ENCODE data around the gene HSD11B1L.

HSD11B1L gene

GRCh38 chr19:5680437-5681368 lies at the start of gene HSD11B1L, which contains the start of gene MICOS13:
Gene HSD11B1L, plus strand, starts transcription at chr19:5681027. Its CDS starts 3,806 bp downstream, at chr19:5684833.
Gene MICOS13, minus strand, starts transcription at chr19:5680516. Its CDS starts 30 bp downstream, at chr19:5680486.
- peak; percentile 99 for DNase-seq

GRCh38 chr19:5631567-5632240 lies 49.1 kb upstream of the HSD11B1L start:
- no peak for DNase-seq

GRCh38 chr19:5632241-5632612 lies 48.6 kb upstream of the HSD11B1L start:
- no peak for DNase-seq

- no peak for DNase-seq
Observed at GRCh38 chr19:5632657-5633056, 48.2 kb upstream of the HSD11B1L start.

- DNase-seq, result no peak
Observed at GRCh38 chr19:5635427-5635826, 45.4 kb upstream of the HSD11B1L start.

- no peak for DNase-seq
Observed at GRCh38 chr19:5637971-5638370, 42.9 kb upstream of the HSD11B1L start.

GRCh38 chr19:5641171-5641570 lies 39.7 kb upstream of the HSD11B1L start:
- DNase-seq, result no peak

- DNase-seq, result no peak
Observed at GRCh38 chr19:5642204-5642603, 38.6 kb upstream of the HSD11B1L start.

- DNase-seq, result no peak
Observed at GRCh38 chr19:5643060-5643459, 37.8 kb upstream of the HSD11B1L start.

GRCh38 chr19:5644037-5644436 lies 36.8 kb upstream of the HSD11B1L start:
- DNase-seq, result no peak

- no peak for DNase-seq
Observed at GRCh38 chr19:5645409-5645808, 35.4 kb upstream of the HSD11B1L start.

- no peak for DNase-seq
Observed at GRCh38 chr19:5646703-5647102, 34.1 kb upstream of the HSD11B1L start.

GRCh38 chr19:5648464-5648863 lies 32.4 kb upstream of the HSD11B1L start:
- no peak for DNase-seq

GRCh38 chr19:5651361-5651760 lies 29.5 kb upstream of the HSD11B1L start:
- DNase-seq, result no peak

- no peak for DNase-seq
Observed at GRCh38 chr19:5652261-5652660, 28.6 kb upstream of the HSD11B1L start.

GRCh38 chr19:5654931-5655330 lies 25.9 kb upstream of the HSD11B1L start:
- DNase-seq, result no peak

GRCh38 chr19:5655412-5655811 lies 25.4 kb upstream of the HSD11B1L start:
- DNase-seq, result no peak

GRCh38 chr19:5661483-5661882 lies 19.3 kb upstream of the HSD11B1L start:
- DNase-seq, result no peak

GRCh38 chr19:5663904-5664303 lies 16.9 kb upstream of the HSD11B1L start:
- no peak for DNase-seq

GRCh38 chr19:5664515-5664914 lies 16.3 kb upstream of the HSD11B1L start:
- DNase-seq, result no peak

GRCh38 chr19:5665781-5666513 lies 14.9 kb upstream of the HSD11B1L start:
- no peak for DNase-seq

GRCh38 chr19:5666921-5667610 lies 13.8 kb upstream of the HSD11B1L start:
- DNase-seq, result no peak

All from NCI-H82 (cell line).